ENCODE results near the gene GATA6.

DNA sequence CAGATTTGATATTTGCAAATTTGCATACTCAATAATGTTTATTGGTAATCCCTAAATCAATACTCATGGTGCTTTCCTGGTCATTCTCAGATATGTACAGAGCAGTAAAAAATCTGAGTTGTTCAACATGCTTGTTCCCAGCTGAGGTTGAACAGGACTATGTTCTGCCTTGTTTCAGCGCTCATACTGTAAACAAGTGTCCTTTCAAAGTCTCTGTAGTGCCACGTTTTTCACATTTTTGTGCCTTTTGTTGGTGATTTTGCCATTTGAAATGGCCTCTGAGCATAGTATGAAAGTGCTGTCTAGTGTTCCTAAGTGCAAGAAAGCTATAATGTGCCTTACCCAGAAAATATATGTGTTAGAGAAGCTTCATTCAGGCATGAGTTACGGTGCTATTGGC is 16.0 kb upstream of the GATA6 start:
- TF ChIP-seq CHD1 (IDR thresholded peaks at IDR 0.05; ENCODE audit: low read depth, low read length): no peak
- TF ChIP-seq, protein P1, sequence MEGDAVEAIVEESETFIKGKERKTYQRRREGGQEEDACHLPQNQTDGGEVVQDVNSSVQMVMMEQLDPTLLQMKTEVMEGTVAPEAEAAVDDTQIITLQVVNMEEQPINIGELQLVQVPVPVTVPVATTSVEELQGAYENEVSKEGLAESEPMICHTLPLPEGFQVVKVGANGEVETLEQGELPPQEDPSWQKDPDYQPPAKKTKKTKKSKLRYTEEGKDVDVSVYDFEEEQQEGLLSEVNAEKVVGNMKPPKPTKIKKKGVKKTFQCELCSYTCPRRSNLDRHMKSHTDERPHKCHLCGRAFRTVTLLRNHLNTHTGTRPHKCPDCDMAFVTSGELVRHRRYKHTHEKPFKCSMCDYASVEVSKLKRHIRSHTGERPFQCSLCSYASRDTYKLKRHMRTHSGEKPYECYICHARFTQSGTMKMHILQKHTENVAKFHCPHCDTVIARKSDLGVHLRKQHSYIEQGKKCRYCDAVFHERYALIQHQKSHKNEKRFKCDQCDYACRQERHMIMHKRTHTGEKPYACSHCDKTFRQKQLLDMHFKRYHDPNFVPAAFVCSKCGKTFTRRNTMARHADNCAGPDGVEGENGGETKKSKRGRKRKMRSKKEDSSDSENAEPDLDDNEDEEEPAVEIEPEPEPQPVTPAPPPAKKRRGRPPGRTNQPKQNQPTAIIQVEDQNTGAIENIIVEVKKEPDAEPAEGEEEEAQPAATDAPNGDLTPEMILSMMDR (IDR thresholded peaks at IDR 0.05 in 2 of 3, conservative IDR thresholded peaks at IDR 0.05 in 1 of 3; ENCODE audit: control insufficient read depth in 2 of 3, extremely low read depth in 1 of 3, insufficient read depth in 1 of 3, low read depth in 3 of 3, low read length in 3 of 3): no peak
- no peak for TF ChIP-seq CHD4 (IDR thresholded peaks at IDR 0.05)
- no peak for TF ChIP-seq TBL1XR1 (IDR thresholded peaks at IDR 0.05; ENCODE audit: low read depth, low read length)

All from GM12878 (cell line).